GM19043 (cell line): ENCODE measurements around the gene DHX58.
"Not testable (repeated sequence)": the region's sequence is repeated elsewhere in the genome, so short reads cannot be mapped to it uniquely, and the experiment has no call there.

Experiments
- ATAC-seq: cut with Tn5 transposase; IDR thresholded peaks from one replicate; pipeline ENCODE4 v1.9.1; 2021; ENCODE audit warnings: low read depth; ENCODE audit not compliant: unreplicated experiment

DHX58 gene

GRCh38 chr17:42112552-42113176, at the start of gene DHX58:
DHX58 (minus strand) TSS chr17:42112714; CDS start chr17:42111892, 822 bp downstream.
- peak; percentile 71 for ATAC-seq

- ATAC-seq = no peak
Observed at GRCh38 chr17:42160531-42160910, 48.0 kb upstream of the DHX58 start.

- ATAC-seq = no peak
Observed at GRCh38 chr17:42159796-42160530, 47.4 kb upstream of the DHX58 start.

- no peak for ATAC-seq
Observed at GRCh38 chr17:42155614-42156045, 43.1 kb upstream of the DHX58 start.

- no peak for ATAC-seq
Observed at GRCh38 chr17:42153919-42154742, 41.6 kb upstream of the DHX58 start.

- ATAC-seq = no peak
Observed at GRCh38 chr17:42146911-42147607, 34.5 kb upstream of the DHX58 start.

GRCh38 chr17:42143138-42143537, 30.6 kb upstream of the DHX58 start:
- ATAC-seq = not testable (repeated sequence)

GRCh38 chr17:42142371-42142896, 29.9 kb upstream of the DHX58 start:
- ATAC-seq = no peak

GRCh38 chr17:42141382-42141781, 28.9 kb upstream of the DHX58 start:
- ATAC-seq = no peak

GRCh38 chr17:42140690-42141089, 28.2 kb upstream of the DHX58 start:
- ATAC-seq = not testable (repeated sequence)

- no peak for ATAC-seq
Observed at GRCh38 chr17:42138749-42139492, 26.4 kb upstream of the DHX58 start.

GRCh38 chr17:42136654-42137051, 24.1 kb upstream of the DHX58 start:
- ATAC-seq = no peak

- ATAC-seq = no peak
Observed at GRCh38 chr17:42135664-42136653, 23.4 kb upstream of the DHX58 start.

- ATAC-seq = no peak
Observed at GRCh38 chr17:42135151-42135550, 22.6 kb upstream of the DHX58 start.

- ATAC-seq = peak; percentile 64
Observed at GRCh38 chr17:42133461-42134041, 21.0 kb upstream of the DHX58 start.

- peak; percentile 18 for ATAC-seq
Observed at GRCh38 chr17:42132941-42133340, 20.4 kb upstream of the DHX58 start.

GRCh38 chr17:42131981-42132432, 19.5 kb upstream of the DHX58 start:
- no peak for ATAC-seq

GRCh38 chr17:42131232-42131631, 18.7 kb upstream of the DHX58 start:
- ATAC-seq = no peak
